HG02678 (cell line): Measurements from ENCODE around the gene LGALS12.

Source experiments
- ATAC-seq: cut with Tn5 transposase; IDR thresholded peaks from one replicate; pipeline ENCODE4 v1.9.1; 2021; ENCODE audit warnings: mild to moderate bottlenecking, moderate library complexity; ENCODE audit not compliant: unreplicated experiment

Gene LGALS12

GRCh38 chr11:63558459-63559157 lies 52.7 kb downstream of the LGALS12 start:
- ATAC-seq, result no peak

GRCh38 chr11:63560506-63561180 lies 54.8 kb downstream of the LGALS12 start:
- ATAC-seq, result no peak

- no peak for ATAC-seq
These were observed 57.5 kb downstream of the LGALS12 start, which contains the start of gene PLAAT2 for GRCh38 chr11:63563201-63564055. TSS of gene PLAAT2 (minus strand) at chr11:63563379. CDS start at chr11:63563324, 55 bp downstream.

GRCh38 chr11:63564056-63564774 lies 58.3 kb downstream of the LGALS12 start:
- ATAC-seq, result peak; percentile 72

GRCh38 chr11:63564784-63565350 lies 59.0 kb downstream of the LGALS12 start:
- ATAC-seq, result no peak
